ENCODE results near the gene PTX4.
"Not testable (repeated sequence)": the region's sequence is repeated elsewhere in the genome, so short reads cannot be mapped to it uniquely, and the experiment has no call there.

Gene PTX4

DNA sequence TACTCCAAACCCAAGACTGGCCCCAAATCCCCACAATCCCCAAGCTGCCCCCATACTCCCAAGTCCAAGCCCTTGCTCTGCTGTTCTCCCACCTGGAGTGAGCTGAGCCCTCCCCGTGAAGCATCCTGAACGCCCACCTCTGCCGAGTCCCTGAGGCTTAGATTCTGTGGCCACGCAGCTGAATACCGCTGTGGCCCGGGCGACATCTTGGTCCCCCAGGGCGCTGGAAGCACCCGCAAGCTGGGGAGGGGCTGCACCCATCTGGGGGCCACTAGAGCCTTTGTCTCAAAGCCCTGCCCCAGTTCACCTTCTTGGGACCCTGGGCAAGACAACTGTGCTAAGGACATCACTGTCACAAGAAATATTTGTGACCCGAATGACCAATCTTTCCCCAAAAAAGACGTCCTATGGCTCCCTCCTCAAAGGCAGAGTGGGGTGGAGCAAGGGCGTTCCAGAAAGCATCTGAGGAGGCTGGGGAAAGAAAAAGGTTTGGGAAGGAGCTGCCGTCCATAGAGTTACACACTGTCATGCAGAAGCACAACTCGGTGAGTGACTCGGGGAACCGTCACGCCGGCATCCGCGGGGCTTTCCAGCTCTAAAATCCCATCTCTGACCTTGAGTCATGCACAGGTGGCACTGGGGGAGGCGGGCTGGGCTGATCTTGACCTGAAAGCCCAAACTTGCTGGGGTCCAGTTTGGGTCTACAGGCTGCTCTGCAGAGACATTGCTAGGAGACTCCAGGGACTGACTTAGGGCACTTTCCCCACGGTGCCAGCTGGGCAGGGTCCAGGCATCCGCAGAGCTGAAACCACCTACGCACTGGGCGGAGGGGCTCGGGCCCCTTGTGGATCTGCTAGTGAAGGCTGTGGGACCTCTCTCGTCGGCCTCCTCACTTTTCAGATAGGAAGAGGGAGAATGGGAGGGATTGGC lies 6.6 kb downstream of the PTX4 start:
- DNase-seq (ENCODE audit: low spot score): no peak

GRCh38 chr16:1478937-1479336 lies 9.8 kb downstream of the PTX4 start:
- DNase-seq (ENCODE audit: low spot score): not testable (repeated sequence)

DNA sequence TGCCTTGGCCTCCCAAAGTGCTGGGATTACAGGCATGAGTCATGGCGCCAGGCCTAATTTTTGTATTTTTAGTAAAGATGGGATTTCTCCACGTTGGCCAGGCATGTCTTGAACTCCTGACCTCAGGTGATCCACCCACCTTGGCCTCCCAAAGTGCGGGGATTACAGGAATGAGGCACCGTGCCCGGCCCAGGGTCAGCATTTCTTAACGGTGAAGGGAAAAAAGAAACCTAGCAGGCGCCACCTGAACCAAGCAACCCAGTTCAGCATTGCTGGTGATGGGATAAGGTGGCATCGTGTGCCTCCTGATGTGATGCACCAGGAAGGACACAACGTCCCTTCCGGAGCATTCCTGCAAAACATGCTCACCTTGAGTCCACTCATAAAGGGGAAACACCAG lies 11.7 kb downstream of the PTX4 start:
- no peak for DNase-seq (ENCODE audit: low spot score)

- DNase-seq (ENCODE audit: low spot score): no peak
Measured at GRCh38 chr16:1475552-1476114, 13.1 kb downstream of the PTX4 start.

- DNase-seq (ENCODE audit: low spot score): peak; percentile 83
Measured at GRCh38 chr16:1474796-1475551, 13.8 kb downstream of the PTX4 start, which contains the start of gene CLCN7. CLCN7 (minus strand) TSS chr16:1475028; CDS start chr16:1474974, 54 bp downstream.

DNA sequence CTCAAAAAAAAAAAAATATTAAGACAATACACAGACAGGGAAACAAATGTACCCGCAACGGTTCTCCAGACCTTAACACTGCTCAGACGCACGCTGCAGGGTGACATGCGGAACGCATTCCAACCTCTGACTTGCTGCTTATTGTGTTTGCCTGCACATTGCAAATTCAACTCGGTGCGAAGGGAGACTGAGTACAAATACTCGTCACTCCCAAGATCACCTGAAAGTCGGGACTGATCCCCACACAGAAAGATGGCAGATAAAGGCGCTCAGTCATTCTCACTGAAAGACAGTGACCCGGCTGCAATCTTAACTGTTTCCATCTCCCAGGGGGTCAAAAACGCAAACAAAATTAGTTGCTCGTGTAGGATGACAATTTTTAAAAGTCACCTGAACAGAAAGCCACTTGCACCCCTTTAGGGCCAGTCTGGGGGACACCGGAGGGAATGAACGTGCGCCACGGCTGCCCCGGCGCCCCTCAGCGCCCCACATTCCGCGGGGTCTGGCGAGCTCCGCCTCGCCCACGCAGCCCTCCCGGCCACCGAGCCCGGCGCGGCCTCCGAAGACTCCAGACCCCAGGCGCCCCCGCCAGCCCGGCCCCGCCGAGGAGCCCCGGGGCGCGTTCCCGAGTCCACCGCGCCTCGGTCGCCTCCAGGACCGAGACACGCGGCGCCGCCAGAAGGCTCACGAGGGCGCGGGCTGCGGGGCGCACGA lies 14.5 kb downstream of the PTX4 start:
- peak; percentile 13 for DNase-seq (ENCODE audit: low spot score)

GRCh38 chr16:1472974-1473373 lies 15.8 kb downstream of the PTX4 start:
- peak; percentile 9 for DNase-seq (ENCODE audit: low spot score)

DNA sequence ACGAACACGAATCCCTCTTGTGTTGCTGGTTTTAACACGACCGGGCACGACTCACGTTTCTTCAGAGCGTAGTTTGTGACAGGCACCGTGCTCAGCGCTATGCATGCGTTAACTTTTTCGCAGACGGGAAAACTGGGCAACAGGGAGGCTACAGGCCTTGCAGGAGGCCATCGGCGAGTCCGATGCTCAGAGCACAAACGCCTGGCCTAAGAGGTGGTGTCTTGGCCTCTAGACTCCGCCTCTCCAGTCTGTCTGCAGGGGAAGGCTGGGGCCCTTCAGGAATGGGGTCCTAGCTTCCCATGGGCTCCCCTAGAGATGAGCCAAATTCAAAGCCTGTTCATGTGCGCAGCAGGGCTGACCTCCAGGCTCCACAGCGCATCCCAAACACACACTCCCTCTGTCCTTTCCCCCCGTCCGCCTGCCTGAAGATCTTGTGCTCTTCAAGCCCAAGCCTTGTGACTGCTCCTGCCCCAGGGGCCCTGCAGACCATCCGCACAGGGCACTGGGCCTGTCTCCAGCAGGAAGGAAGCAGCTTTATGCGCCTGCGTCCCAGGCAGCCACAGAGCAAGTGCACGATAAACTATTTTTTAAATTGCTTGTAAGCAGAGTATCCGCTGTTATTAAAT lies 17.1 kb downstream of the PTX4 start:
- DNase-seq (ENCODE audit: low spot score): no peak

DNA sequence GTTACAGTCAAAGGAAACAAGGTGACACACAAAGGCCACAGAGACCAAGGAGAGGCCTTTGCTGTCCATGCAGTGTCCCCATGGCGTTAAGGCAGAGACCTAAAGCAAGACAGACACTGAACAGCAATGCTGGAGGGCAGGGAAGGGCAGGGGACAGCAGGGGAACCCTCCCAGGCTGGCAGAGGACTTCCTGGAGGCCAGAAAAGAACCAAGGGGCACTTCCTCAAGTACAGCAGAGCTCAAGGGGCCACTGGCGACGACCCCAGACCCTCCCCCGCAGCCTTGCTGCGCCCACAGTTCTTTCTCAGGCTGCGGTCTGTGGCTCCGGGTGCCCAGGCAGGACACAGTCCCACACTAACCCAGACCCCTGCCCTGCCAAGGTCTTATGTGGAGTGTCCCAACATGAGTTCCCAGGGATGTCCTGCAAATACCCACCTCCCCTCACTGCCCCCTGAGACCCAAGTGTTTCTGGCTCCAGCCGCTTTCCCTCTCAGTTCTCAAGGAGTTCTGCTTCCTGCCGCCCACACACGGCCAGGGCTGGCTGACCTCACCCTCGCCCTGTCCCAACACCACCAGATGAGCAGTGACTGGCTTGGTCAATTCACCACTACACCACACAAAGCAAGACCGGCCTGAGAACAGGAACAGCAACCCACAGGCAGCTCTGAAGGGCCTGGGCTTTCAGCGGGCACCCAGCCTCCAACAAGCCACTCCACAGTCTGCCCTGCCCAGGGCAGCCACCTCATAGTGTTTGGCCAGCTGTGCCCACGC lies 18.1 kb downstream of the PTX4 start:
- DNase-seq (ENCODE audit: low spot score): no peak

DNA sequence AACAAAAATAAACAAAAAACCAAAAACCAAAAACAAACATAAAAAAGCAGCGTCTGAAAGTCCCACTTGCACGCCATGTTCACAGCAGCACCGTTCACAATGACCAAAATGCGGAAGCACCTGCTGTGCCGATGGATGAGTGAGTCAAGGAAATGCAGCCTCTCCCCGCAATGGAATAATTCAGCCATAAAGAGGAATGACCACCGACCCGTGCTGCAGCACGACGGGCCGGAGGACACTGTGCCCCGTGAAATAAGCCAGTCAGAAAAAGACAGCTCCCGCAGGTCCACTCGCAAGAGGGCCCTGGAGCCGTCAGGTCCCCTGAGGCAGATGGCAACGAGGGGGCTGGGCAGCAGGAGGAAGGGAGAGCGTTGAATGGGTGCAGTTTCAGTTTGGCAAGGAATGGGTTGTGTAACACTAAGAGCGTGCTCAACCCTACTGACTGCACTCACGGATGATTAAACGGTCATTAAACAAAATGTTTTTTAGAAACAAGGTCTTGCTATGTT lies 19.0 kb downstream of the PTX4 start:
- no peak for DNase-seq (ENCODE audit: low spot score)

DNA sequence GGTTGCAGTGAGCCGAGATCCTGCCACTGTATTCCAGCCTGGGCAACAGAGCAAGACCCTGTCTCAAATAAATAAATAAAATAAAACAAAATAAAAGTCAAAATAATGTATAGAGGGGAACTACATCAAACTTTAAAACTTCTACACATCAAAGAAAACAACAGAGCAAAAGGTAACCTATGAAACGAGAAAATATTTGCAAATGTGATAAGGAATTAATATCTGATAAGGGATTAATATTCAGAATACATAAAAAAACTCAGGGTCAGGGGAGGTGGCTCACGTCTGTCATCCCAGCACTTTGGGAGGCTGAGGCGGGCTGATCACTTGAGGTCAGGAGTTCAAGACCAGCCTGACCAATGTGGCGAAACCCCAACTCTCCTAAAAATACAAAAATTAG lies 19.6 kb downstream of the PTX4 start:
- not testable (repeated sequence) for DNase-seq (ENCODE audit: low spot score)

- no peak for DNase-seq (ENCODE audit: low spot score)
Measured at GRCh38 chr16:1468426-1468810, 20.3 kb downstream of the PTX4 start.

- no peak for DNase-seq (ENCODE audit: low spot score)
Measured at GRCh38 chr16:1466968-1467521, 21.7 kb downstream of the PTX4 start.

- no peak for DNase-seq (ENCODE audit: low spot score)
Measured at GRCh38 chr16:1466054-1466453, 22.7 kb downstream of the PTX4 start.

DNA sequence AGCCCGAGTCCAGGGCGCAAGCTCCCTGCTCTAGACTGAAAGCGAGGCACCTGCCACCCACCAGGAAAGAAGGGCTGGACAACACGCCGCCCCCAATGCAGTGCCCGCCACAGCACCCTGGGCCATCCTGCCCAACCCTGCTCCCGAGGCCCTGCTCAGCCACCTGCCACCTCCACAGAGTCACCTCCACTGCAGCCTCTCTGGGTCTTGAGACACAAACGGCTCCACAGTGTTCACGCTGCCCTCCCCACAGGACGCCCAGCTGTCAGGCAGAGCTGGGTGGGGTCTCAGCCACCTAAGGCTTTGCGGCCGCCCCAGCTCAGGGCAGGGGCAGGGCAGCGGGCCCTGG lies 23.2 kb downstream of the PTX4 start:
- no peak for DNase-seq (ENCODE audit: low spot score)

DNA sequence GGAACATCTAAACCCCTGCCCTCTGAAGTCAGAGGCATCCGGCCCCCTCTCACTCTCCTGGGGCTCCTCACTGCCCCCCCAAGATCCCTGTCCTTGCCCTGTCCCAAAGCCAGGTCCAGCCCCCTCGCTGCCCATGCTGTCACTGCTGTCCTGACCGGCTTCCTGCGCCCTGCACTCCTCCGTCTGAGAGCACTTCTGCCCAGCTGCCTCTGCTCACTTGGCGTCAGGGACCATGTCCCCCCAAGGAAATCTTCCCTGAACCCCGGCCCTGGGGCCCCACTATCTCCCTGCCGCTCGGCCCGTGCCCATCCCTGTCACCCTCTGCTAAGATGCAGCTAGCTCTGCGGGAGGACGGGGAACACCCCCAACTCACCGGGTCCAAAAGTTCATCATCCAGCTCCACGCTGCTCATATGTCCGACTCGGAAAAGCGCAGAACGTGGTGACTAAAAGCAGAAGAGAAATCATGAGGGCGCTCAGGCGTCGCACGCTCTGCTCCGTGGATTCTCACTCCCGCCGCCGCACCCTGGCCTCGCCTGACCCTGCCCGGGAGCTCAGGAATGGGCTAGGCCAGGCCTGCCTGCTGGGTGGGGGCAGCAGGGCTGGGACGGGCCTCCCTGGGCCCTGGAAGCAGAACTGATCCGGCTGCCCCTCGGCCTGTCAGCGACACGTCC lies 23.7 kb downstream of the PTX4 start:
- DNase-seq (ENCODE audit: low spot score): no peak

DNA sequence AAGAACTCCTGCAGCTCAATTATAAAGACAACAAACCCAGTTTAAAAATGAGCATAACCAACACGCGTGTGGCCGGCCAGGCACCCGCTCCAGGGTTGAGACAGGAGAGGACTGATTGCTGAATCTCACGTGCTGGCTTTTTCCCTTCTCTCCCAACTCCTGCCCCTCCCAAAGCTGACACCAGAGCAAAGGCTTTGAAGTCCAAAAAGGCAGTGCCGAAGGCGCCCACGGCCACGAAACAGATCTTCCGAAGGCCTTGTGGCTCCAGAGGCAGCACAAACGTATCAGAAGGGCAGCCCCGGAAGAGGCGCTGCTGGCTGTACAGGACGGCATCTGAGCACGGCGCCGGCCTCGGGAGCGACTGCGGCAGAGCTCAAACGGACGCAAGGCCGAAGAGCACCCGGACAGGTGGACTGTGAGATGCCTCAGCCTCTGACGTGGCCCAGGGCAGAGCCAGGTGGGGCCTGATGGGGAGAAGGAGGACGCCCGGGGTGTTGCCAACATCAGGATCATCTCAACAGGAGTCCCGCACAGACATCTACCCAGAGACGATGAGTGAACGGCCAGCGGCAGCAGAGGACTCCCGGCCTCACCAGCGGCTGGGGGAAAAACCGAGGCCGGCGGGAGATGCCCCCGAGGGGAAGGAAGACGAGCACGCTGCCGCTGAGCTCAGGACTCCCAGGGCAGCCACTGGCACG lies 24.4 kb downstream of the PTX4 start:
- DNase-seq (ENCODE audit: low spot score): no peak

DNA sequence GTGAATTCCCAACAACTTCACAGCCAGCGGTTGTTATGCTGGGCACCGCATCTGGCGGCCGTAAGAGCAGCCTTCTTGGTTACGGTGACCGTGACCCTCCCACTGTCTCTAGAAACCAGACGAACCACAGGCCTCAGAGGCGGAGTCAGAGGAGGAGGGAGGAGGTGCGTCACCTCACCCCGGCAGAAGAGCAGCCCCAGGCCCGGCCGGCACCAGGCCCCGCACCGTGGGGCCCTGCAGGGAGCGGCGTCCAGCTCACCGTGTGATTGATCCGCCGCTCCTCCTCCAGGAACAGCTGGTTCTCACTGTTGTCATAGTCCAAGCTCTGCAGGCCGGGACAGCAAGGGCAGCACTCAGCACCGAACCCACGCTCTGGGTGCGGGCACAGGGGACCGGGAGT lies 27.6 kb downstream of the PTX4 start:
- DNase-seq (ENCODE audit: low spot score): no peak

GRCh38 chr16:1460602-1461138 lies 28.1 kb downstream of the PTX4 start:
- no peak for DNase-seq (ENCODE audit: low spot score)
